Measurements from ENCODE around the gene CROCC. TPM values are rescaled to one million over a fixed set of nuclear protein-coding genes. Genes with fewer than 3 reads are reported as not detected.
"Not testable (repeated sequence)": the region's sequence is repeated elsewhere in the genome, so short reads cannot be mapped to it uniquely, and the experiment has no call there.

CROCC gene
- polyA plus RNA-seq, 1 donor = 38.8 TPM

- DNase-seq = not testable (repeated sequence)
Measured at GRCh38 chr1:16916036-16916880, 5.5 kb upstream of the CROCC start.

GRCh38 chr1:16918371-16918770 is 3.4 kb upstream of the CROCC start:
- DNase-seq = no peak

DNA sequence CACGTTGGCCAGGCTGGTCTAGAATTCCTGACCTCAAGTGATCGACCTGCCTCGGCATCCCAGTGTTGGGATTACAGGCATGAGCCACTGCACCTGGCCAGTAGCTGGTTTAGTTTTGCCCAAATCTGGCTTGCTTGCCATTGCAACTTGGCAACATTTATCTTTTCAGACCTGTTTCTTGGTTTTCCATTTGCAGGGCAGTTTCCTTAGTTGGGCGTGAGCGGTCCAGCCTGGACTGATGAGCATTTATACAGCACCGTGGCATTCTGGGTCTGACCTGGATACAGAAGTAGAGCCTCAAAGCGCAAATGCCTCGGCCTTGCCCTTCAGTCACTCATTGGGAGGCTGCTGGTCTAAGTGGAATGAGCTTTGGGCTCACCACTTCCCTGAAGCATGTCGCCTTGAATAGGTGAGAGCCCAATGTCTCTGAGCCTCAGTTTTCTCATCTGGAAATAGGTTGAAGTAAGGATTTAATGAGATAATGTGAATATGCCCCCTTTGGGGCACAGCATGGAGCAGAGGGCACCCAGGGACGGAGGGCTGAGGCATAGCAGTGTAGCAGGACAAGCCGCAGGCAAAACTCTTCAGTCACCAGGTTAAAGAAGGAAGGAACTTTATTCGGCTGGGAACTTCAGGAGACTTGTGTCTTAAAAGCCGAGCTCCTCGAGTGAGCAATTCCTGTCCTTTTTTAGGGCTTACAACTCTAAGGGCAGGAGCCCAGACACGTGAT is 2.6 kb upstream of the CROCC start:
- not testable (repeated sequence) for DNase-seq

DNA sequence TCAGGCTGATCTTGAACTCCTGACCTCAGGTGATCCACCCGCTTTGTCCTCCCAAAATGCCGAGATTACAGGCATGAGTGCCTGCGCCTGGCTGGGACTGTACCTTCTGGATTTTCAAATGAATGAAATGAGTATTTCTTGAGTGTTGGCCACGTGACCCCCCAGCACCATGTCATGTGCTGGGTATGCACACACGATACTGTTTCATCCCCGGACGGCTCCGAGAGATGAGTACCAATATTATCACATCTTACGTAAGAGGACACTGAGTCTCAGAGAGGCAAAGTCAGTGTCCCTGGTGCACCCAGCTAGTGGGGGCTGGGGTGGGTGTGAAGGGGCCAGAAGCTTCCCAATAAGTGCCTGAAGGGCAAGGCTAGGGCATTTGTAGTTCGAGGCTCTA is 780 bp upstream of the CROCC start:
- no peak for DNase-seq

GRCh38 chr1:16922466-16922865 is 735 bp downstream of the CROCC start:
- no peak for DNase-seq

- DNase-seq = no peak
Measured at GRCh38 chr1:16922885-16923431, 1.2 kb downstream of the CROCC start.

- DNase-seq = no peak
Measured at GRCh38 chr1:16924216-16924918, 2.6 kb downstream of the CROCC start.

DNA sequence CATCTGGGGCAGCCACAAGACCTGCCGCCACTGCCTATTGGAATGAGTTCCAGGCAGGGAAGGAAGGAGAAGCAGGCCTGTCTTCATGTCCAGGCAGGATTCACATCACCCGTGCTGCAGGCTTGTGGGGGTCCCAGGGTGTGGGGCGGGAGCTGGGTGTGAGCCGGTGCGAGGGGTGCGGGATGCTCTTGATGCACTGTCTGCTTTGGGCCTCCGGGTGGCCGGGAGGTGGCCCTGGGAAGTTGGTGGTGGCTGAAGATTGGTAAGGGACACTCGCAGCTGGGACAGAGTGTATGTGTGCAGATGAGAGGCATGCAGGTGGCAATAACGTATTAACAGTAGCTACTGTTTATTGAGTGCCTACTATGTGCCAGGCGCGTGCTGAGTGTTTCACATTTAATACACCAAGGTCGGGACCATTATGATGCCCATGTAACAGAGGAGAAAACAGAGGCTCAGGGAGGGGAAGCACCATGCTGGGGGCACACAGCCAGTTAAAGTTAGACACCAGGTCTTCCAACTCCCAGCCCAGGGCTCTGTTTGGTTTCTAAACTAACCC is 3.3 kb downstream of the CROCC start:
- no peak for DNase-seq

DNA sequence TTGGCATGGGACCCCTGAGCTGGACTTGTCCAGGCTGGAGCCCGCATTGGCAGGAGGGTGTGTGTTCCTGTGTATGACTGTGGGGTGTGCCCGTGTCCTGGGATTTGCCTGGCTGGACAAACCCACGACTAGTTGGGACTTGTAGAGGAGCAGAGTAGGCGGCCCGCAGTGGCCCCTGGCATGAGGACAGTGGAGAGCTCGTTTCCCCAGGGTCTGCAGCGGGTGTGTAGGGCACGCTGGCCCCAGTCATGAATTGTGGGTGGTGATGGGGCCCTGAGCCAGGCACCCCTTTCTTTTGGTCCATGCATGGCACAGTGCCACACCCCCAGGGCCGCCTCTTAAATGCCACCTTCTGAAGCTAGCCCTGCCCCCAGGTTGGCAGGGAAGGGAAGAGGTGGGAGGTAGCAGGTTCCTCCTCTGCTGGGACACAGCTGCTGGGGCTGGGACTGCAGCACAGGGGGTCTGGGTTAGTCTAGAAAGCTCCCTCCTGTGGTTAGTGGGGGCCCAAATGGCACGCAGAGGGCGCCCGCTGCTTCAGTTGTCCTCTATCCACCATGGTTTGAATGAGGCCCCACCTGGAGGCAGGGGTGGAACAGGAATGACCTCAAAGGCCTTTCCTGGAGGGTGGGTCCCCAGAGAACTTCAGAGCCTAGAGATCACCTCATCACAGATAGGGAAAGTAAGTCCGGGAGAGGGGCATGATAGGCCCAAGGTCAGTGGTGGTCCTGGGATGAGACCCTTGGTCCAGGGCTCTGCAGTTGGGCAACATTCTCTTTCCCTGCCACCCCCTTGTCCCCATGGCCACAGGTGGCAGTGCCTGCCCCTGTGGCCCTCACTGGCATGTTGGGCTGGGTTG is 4.1 kb downstream of the CROCC start:
- DNase-seq = no peak

DNA sequence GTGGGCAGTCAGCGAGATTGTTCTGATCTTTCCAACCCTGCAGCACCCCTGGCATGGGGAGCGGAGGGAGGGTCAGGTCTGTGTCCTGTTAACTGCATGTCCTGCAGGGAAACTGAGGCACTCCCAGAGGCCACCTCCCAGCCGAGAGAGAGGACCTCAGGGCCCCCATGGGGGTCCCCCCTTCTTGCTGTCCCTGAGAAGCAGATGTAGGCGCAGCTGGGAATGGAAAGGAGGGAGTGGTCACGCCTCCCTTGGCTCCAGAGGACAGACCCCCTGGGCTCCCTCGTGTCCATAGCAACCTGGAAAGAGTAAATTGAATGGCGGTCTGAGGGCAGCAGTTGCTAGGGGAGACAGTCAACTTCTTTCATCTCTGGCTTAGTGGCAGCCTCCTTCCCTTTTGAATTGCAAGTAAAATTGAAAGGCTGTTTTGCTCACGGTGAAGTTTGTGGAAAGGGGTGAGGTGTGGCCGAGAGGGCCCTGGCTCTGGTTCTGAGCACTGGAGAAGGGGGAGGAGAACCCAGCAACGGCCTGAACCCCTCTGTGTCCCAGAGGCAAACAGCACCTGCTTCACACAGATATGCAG is 4.9 kb downstream of the CROCC start:
- no peak for DNase-seq

- DNase-seq = no peak
Measured at GRCh38 chr1:16927256-16927655, 5.5 kb downstream of the CROCC start.

- no peak for DNase-seq
Measured at GRCh38 chr1:16927711-16928485, 6.2 kb downstream of the CROCC start.

GRCh38 chr1:16929146-16930041 is 7.7 kb downstream of the CROCC start:
- not testable (repeated sequence) for DNase-seq

DNA sequence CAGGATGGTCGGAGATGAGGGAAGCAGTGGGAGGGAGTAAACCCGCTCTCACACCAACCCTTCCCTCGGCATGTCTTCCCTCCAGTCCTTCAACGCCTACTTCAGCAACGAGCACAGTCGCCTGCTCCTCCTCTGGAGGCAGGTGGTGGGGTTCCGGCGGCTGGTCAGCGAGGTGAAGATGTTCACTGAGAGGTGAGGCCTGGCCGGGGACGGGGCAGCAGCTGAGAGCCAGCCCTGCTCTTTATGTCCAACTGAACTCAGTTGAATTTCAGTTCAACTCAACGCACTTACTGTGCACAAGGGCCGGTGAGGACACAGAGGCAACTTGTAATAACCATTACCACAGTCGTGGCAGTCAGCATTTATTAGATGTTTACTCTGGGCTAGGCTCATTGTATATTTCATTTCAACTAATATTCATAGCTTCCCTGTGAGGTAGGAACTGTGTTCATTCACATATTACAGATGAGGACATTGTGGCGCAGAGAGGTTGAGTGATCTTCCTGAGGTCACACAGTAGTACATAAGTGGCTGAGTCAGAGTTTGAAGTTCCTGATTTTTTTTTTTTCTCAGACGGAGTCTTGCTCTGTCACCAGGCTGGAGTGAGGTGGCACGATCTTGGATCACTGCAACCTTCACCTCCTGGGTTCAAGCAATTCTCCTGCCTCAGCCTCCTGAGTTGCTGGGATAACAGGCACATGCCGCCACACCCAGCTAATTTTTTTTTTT is 9.6 kb downstream of the CROCC start:
- DNase-seq = not testable (repeated sequence)

- not testable (repeated sequence) for DNase-seq
Measured at GRCh38 chr1:16933945-16934344, 12.2 kb downstream of the CROCC start.

GRCh38 chr1:16936580-16936979 is 14.8 kb downstream of the CROCC start:
- DNase-seq = not testable (repeated sequence)

DNA sequence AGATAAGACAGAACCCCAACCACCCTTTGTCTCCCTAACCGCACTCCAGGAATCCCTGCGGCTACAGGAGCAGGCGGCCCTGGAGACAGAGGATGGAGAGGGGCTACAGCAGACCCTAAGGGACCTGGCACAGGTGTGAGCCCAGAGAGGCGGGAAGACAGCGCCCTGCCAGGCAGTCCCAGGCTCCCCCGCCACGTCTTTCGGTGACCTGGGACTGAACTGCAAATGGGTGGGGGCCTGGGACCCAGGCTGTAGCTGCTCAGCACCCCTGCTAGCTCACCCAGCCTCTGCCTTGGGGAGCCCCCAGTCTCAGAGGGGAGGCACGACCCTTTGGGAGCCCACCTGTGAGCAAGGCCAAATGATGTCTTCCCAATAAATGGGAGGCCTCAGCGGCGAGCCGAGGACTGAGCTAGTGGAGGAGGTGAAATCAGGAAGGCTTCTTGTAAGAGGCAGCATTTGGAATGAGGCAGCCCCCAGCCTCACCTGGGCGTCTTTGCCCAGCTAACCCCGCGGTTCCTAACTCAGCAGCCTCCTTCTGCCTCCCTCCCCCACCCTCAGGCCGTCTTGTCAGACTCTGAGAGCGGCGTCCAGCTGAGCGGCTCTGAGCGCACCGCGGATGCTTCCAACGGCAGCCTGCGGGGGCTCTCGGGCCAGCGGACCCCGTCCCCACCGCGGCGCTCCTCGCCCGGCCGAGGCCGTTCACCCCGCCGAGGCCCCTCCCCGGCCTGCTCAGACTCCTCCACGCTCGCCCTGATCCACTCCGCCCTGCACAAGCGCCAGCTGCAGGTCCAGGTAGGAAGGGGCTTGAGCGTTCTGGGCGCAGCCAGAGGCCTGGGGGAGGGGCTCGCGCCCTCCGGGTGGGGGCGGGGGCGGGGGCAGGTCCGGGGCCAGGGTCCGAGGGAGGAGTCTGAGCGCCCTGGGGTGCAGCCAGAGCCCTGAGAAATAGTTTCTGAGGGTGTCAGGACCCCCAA is 16.9 kb downstream of the CROCC start:
- no peak for DNase-seq

Data from hindlimb muscle (tissue), 1 donor.